HG03196 (cell line): Measurements from ENCODE around the gene TIE1.

ENCODE experiments used
- ATAC-seq: cut with Tn5 transposase; IDR thresholded peaks from one replicate; pipeline ENCODE4 v1.9.1; 2021; ENCODE audit not compliant: unreplicated experiment

TIE1 gene

DNA sequence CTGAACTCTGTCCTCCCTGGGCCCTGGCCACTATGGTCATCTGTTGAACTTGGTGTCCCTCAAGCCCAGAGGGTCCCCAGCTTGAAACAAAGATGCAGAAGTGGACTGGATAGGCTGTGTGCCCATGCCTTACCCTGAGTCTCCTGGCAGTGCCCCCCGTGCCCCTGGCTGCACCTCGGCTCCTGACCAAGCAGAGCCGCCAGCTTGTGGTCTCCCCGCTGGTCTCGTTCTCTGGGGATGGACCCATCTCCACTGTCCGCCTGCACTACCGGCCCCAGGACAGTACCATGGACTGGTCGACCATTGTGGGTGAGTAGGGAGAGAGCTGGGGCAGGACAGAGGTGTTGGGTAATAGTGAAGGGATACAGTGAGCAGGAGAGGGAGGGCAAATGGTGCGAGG lies 10.7 kb downstream of the TIE1 start:
- ATAC-seq: no peak

- no peak for ATAC-seq
Measured at GRCh38 chr1:43312212-43312623, 11.4 kb downstream of the TIE1 start.

DNA sequence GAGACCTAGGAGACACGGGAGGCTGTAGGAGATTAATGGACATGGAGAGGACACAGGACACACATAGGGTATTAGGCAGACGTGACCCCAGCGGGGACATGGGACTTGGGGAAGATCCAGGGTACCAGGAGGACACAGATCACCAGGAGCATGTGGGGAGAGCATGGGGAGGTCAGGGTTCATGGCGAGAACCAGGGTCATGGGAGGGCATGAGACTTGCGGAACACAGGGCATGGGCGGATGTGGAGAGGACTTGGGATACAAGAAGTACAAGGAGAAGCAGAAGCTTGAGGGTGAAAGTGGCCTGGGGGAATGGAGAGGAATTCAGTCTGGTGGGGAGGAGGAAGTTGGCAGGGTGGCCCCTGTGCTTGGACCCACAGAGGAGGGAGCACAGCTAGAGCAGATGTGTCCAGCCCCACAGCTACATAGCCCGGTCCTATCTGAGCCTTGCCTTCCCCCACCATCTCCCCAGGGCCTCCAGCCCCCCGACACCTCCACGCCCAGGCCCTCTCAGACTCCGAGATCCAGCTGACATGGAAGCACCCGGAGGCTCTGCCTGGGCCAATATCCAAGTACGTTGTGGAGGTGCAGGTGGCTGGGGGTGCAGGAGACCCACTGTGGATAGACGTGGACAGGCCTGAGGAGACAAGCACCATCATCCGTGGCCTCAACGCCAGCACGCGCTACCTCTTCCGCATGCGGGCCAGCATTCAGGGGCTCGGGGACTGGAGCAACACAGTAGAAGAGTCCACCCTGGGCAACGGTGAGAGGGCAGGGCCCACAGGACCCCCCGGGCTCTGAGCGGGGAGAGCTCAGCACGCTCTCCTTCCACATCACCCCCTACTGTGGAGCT lies 12.1 kb downstream of the TIE1 start:
- no peak for ATAC-seq

- no peak for ATAC-seq
Measured at GRCh38 chr1:43313771-43314170, 13.0 kb downstream of the TIE1 start.

DNA sequence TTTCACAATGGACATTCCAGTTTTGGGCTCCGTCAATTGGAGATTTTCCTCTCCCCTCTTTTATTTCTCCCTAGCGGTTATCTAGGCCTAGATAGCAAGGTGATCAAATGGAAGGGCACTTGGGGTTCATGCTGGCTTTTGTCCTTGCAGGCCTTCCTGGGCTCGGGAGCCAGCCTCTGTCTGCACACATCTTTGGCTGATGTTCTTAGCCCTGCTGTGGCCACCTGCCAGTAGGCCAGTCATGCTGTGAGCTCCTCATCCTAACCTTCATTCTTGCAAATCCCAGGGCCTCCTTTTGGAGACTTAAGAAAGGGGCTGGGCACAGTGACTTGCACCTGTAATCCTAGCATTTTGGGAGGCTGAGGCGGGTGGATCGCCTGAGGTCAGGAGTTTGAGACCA lies 13.5 kb downstream of the TIE1 start:
- ATAC-seq: no peak

- ATAC-seq: no peak
Measured at GRCh38 chr1:43315481-43315880, 14.7 kb downstream of the TIE1 start.

DNA sequence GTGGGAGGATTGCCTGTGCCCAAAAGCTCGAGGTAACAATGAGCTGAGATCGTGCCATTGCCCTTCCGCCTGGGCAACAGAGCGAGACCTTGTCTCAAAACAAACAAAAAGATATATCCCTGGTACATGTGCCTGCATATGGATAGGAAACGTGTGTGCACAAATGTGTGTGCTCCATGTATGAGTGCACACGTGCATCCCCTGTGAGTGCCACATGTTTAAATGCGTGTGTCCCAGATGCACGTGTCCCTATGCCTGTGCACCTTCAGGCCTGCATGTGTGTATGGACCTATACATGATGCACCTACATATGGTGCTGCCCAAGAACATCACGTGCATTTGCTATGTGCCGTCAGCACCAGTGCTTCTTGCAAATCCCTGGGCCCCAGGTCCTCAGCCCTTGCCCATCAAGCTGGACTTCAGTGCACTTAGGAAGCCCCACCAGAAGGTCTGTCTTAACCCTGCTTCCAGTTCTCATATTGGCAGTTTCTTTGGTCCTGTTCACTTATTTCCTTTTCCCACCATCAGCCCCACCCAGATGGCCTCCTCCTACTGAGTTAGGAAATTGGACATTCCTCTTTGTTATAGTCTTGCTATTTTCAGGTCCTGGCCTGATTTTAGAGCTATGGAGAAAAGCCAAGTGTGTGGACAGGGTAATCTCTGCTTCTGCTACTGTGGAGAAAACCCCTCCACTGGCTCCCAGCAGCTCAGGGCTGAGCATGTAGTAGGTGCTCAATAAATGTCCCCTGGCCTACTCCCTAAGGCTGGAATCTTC lies 15.4 kb downstream of the TIE1 start:
- no peak for ATAC-seq

GRCh38 chr1:43316738-43317520 lies 16.1 kb downstream of the TIE1 start:
- ATAC-seq: no peak

DNA sequence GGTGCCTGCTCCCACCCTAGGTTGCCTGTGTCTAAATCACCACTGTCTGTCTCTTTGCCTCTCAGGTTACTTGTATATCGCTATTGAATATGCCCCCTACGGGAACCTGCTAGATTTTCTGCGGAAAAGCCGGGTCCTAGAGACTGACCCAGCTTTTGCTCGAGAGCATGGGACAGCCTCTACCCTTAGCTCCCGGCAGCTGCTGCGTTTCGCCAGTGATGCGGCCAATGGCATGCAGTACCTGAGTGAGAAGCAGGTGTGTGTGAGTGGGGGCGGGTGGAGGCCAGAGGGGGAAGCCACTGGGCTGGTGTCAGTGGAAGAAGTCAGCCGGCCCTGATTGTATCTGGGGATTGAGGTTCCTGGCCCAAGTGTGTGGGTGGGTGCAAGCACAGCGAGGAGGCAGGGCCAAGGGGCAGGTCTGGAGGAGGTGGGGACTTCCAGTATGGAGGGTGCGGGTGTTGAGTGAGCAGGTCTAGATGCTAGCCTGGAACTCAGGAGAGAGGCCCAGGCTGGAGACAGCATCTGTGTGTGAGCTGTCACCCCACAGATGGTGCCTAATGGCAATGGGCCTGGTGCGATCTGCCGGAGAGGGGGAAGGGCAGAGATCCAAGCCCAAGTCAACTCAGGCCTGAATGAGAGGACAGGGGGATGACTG lies 17.2 kb downstream of the TIE1 start:
- ATAC-seq: no peak

DNA sequence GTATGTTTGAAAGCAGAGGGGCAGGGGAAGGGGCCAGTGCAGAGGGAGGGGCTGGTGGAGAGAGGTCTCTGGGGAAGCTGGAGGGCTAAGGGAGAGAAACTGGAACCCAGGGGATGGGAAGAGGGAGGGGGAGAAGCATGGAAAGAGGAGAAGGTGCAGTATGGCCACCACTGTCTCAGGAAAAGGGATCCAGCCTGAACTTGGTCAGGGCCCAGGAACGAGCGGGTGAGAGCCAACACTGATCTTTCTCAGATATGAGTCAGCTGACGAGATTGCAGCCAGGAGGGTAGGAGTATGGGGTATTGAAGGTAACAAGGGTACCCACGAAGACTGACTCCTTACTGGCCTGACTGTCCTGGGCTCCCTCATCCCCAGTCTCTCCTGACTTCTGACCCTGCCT lies 18.0 kb downstream of the TIE1 start:
- ATAC-seq: no peak

- no peak for ATAC-seq
Measured at GRCh38 chr1:43319288-43319687, 18.5 kb downstream of the TIE1 start.

DNA sequence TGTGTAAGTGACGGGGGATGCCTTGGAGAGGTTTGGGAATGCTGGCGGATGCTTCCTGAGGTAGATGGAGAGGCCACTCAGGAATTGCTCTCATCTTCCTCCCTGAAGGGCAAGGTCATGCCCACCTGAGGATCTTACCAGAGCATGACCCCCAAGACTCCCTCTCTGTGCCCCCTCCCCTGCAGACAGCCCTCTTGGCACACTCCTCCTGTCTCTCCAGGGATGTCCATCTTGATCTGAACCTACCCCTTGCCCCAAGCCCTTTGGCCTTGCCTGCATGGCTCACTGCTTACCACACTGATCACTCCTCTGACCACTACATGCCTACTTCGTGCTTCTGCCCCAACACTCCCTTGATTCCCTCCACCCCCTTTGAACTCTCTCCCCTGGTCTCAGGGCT lies 19.0 kb downstream of the TIE1 start:
- ATAC-seq: no peak

DNA sequence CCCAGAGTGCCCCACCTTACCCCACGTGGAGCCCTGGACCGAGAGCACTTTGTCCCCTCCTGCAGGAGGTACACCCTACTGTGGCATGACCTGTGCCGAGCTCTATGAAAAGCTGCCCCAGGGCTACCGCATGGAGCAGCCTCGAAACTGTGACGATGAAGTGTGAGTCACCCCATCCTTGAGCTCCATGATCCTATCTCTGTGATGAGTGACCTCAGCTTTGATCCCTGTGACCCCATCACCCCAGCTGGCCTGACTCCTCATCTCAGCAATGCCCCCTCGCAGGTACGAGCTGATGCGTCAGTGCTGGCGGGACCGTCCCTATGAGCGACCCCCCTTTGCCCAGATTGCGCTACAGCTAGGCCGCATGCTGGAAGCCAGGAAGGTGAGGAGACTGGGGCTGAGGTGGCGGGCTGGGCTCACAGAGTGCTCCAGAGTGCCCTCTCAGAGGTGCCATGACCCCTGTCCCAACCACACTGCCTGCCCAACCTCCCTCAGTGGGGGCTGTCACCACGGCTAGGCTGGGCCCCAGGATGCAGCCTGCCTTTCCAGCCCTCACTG lies 20.6 kb downstream of the TIE1 start:
- ATAC-seq: no peak

DNA sequence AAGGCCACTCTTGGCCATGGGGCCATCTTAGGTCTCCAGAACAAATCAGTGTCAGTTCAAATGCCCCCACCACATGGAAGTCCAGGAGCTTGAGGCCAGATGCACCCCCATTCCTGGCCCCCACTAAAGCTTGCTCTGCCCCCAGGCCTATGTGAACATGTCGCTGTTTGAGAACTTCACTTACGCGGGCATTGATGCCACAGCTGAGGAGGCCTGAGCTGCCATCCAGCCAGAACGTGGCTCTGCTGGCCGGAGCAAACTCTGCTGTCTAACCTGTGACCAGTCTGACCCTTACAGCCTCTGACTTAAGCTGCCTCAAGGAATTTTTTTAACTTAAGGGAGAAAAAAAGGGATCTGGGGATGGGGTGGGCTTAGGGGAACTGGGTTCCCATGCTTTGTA lies 21.7 kb downstream of the TIE1 start:
- no peak for ATAC-seq

GRCh38 chr1:43324810-43325209 lies 24.0 kb downstream of the TIE1 start:
- no peak for ATAC-seq

- no peak for ATAC-seq
Measured at GRCh38 chr1:43325381-43325780, 24.6 kb downstream of the TIE1 start.

GRCh38 chr1:43327549-43328292 lies 26.9 kb downstream of the TIE1 start:
- ATAC-seq: no peak

DNA sequence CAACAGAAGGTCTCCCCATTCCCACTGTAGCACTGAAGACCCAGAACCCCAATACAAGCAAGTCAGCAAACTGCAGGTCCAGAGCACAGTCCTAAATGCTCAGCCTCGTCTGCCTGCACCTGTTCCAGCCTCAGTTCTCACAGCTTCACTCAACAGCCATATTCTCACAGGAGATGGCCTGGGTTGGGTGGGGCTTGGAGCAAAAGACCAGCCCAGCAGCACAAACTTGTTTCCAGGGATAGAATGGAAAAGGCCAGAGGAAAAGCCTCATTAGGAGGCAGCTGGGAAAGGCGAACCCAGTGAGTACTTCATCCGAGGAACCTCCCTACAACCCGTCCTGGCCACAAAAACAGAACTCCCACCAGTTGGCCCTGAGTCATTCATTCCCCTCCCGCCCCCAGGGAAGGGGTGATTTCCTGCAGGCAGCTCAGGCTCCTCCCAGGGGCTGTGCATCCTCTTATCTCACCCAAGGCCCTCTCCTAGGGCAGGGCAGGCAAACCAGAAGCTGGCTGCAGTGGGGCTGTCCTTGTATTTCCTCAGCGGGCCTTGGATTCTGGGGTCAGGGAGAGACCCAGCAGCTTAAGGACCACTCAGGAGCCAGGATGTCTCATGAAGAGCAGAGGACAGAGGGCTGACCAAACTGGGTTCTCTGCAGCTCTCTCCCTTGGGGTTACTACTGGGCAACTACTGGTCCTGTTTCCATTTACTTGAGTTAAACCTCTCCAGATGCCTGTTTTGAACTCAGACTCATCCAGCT lies 29.4 kb downstream of the TIE1 start:
- no peak for ATAC-seq

DNA sequence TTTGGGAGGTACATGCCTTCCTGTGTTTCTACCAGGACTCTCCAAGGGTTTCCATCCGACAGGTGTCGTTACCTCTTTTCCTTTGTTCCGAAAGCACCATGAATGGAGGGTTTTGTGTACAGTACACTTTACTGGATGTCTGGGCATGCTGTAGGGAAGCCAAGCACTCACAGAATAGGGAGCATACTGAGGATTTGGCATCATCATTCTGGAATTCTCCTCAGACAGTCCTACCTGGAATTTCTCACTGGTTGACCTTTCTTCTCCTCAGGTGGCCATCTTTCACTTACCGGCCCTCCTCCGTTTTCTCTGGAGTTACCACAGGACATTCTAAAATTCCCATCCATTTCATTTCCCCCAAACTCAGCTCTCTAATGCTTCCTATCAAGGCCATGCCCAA lies 30.9 kb downstream of the TIE1 start:
- ATAC-seq: no peak
